CD4-positive, alpha-beta T cell treated with Interleukin-15 for 4 hours (primary cell): ENCODE results near the gene EEF1AKMT1.
"Not testable (repeated sequence)": the region's sequence is repeated elsewhere in the genome, so short reads cannot be mapped to it uniquely, and the experiment has no call there.

Experiments
- DNase-seq: peaks from one replicate; pipeline ENCODE4 v3.0.0-alpha.2; 2020; ENCODE audit warnings: low spot score

The EEF1AKMT1 gene

DNA sequence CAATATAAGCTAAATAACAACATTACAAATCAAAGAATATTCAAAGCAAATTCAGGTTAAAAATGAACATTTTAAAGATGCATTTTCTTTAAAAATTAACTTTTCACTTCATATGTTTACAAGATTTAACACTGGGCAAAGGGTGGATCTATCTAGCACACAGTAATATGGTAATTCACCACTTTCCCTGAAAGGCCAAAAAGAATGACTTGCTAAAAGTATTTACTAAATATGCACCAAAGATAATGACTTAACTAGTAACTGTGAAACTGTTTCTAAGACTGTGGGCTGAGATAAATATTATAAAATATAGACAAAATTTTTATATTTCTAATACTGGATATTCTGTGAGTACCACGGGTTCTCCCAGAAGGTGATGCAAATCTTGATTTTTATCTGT is 4.5 kb upstream of the EEF1AKMT1 start:
- no peak for DNase-seq

DNA sequence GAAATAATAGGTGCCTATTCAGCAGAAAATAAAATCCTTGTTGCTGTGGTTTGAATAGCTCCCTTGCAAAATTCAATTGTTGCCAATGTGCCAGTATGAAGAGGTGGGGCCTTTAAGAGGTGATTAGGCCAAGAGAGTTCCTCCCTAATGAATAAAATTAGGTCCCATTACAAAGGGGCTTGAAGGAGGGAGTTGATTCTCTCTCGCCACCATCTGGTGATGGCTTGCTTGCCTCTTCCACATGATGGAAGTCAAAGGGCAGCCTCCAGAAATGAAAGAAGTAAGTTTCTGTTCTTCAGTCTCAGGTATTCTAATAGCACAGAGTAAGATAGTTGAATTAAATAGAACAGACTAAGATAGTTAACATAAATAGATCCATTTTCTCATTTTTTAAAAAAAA is 3.0 kb upstream of the EEF1AKMT1 start:
- no peak for DNase-seq

DNA sequence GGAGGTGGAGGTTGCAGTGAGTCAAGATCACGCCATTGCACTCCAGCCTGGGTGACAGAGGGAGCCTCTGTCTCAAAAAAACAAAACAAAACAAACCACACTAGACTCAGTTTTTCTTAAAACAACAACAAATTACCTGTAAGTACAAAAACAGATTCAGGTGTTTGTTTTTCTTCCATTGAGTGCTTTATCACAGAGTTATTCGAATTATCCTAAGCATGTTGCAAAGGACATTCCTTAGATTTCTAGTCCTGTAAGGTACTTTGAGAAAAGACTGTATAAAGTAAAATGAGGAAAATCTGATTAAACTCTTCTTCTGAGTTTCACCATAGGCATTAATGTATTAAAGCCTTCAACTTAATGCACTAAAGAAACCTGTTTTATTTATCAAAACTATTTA is 2.2 kb upstream of the EEF1AKMT1 start:
- no peak for DNase-seq

DNA sequence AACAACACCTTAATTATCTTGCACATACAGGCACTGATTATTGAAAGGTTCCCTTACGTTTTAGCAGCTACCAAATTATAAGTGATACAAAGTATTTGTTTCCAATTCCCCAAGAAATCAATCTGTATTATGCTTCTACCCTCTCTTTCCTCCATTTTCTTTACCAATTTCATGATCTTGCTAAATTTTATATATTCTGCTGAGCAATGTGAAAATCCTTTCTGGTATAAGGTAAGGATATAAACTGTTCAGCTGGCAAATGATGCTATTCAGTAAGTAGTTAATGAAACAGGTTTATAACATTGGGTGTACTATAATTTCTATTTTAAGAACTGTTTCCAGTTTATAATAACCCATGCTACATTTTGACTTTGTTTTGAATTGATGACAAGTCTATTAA is 985 bp upstream of the EEF1AKMT1 start:
- DNase-seq: no peak

DNA sequence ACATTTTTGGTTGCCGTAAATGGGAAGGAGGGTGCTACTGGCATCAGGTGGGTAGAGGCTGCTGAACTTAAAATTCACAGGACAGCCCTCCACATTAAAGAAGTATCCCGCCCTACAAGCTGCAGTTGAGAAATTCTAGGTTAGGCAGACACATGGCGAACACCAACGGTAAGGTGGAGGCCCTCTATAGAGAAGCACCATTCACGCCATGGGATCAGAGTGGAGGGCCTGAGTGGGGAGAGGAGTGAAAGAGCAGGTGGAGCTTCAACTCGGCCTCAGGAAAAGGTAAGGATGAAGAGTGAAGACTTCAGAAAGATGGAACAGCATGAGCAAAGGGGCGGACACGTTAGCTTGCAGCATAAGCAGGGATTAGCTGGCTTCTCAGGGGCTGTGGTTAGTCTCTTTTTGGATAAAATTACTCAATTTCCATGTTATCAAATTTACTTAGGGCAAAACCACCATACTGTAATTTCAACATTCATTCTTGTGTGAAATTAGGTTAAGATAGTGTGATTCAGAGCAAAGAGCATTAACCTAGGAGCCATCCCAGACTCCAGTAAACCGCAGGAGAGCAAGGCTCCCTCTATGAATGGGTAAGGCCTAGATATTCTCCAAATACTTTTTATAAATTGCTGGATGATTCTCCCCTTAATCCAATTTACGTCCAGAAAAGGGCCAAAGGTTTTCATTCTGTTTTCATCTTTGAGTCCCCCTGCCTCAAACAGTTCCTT is 1.2 kb downstream of the EEF1AKMT1 start:
- DNase-seq: no peak

DNA sequence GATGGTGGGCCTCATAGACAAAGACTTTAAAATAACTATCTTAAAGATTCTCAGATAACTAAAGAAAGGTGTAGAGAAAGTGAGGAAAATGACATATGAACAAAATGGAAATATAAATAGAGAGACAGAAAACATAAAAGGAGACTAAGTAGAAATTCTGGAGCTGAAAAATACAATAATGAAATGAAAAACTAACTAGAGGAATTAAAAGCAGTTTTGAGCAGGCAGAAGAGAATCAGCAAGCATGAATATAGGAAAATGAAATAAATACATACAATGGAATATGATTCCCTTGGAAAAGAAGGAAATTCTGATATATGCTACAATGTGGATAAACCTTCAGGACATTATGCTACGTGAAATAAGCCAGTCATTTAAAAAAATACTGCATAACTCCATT is 3.9 kb downstream of the EEF1AKMT1 start:
- no peak for DNase-seq

DNA sequence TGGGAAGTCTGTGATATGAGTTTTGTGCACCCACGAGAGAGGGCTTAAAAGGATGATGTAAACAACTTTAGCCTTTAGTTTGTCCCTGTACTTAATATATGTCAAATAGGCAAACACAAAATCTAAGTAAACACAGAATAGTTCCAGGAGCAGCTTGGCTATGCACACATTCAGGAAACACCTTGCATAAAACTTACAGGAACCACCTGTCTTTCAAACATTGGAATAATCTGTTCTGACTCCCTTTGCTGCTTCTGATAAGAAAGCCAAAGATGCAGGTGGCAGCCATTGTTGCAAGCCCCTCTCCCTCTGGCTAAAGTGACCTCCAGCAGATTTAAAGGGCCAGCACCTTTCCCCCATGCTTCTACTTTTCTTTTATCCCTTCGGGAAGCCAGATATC is 4.7 kb downstream of the EEF1AKMT1 start:
- DNase-seq: no peak

DNA sequence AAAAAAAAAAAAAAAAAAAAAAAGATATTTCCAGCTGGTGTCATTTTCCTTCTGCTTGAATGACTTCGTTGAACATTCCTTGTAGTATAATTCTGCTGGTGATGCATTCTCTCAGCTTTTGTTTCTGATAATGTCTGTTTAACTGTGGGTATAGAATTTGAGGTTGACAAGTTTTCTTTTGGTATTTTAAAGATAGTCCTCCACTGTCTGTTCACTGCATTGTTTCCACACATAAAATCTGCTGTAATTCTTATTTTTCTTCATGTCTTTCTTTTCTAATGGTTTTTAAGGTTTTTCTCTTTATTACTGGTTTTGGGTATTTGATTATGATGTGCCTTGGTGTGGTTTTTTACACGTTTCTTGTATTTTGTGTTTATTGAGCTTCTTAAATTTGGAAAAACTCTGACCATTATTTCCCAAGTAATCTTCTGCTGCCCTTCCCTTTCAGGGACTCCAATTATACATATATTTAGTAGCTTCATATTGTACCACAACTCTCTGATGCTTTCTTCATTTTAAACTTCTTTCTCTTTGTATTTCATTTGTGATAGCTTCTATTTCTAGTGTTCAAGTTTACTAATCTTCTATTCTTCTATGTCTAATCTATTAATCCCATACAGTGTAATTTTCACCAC is 6.3 kb downstream of the EEF1AKMT1 start:
- no peak for DNase-seq

DNA sequence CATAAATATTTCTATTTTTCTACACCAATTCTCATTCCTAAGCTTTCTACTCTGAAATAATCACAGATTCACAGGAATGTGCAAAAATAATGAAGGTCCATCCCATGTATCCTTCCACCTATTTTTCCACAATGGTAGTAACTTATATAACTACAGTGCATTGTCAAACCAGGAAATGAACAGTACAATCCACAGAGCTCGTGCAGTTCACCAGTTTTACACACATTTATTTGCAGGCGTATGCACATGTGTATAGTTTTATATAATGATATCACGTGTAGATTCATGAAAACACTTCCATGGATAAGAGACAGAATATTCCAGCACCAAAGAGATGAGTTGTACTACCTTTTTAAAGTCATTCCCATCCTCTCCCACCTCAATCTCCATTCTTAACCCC is 12.9 kb downstream of the EEF1AKMT1 start:
- DNase-seq: no peak

DNA sequence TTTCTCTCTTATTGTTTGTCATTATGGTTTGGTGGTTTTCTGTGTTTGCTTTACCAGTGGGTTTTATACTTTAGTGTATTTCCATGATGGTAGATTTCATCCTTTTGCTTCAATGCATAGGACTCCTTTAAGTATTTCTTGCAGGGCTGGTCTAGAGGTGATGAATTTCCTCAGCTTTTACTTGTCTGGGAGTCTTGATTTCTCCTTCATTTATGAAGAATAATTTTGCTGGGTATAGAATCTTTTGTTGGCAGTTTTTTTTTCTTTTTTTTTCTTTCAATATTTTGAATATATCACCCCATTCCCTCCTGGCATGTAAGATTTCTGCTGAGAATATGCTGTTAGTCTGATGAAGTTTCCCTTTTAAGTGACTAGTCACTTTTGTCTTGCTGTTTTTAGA is 19.8 kb downstream of the EEF1AKMT1 start:
- no peak for DNase-seq

DNA sequence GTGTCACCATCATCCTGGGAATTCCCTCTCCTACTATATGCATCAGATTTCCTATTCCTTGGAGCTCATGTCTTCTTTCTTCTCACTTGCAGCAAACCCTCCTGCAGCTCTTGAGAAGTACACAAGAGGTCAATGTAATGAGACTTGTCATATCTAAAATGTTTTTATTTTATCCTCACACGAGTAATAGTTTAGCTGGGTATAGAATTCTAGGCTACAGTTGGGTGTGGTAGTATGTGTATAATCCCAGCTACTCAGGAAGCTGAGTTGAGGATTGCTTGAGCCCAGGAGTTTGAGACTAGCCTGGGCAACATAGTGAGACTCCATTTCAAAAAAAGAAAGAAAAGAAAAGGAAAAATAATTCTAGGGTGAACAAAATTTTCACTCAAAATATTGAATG is 24.4 kb downstream of the EEF1AKMT1 start:
- DNase-seq: no peak

DNA sequence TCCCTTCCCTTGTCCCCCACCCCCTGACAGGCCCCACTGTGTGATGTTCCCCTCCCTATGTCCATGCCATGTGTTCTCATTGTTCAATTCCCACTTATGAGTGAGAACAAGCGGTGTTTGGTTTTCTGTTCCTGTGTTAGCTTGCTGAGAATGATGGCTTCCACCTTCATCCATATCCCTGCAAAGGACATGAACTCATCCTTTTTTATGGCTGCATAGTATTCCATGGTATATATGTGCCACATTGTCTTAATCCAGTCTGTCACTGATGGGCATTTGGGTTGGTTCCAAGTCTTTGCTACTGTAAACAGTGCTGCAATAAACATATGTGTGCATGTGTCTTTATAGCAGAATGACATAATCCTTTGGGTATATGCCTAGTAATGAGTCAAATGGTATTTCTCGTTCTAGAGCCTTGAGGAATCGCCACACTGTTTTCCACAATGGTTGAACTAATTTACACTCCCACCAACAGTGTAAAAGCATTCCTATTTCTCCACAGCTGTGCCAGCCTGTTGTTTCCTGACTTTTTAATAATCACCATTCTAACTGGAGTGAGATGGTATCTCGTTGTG is 29.8 kb downstream of the EEF1AKMT1 start:
- not testable (repeated sequence) for DNase-seq

DNA sequence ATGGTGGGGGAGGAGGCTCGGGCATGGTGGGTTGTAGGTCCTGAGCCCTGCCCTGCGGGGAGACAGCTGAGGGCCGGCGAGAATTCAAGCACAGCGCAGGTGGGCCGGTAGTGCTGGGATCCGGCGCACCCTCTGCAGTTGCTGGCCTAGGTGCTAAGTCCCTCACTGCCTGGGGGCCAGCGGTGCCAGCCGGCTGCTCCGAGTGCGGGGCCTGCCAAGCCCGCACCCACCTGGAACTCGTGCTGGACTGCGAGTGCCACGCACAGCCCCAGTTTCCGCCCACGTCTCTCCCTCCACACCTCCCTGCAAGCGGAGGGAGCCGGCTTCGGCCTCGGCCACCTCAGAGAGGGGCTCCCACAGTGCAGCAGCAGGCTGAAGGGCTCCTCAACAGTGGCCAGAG is 33.7 kb downstream of the EEF1AKMT1 start:
- no peak for DNase-seq

DNA sequence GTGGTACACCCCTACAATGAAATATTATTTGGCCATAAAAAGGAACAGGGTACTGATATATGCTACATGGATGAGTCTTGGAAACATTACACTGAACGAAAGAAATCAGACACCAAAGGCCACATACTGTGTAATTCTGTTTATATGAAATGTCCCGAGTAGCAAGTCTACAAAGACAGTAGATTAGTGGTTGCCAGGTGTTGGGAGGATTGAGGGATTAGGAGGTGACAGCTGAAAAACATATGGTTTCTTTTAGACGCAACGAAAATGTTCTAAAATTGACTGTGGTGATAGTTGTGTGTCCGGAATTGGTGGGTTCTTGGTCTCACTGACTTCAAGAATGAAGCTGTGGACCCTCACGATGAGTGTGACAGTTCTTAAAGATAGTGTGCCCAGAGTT is 35.1 kb downstream of the EEF1AKMT1 start:
- no peak for DNase-seq

DNA sequence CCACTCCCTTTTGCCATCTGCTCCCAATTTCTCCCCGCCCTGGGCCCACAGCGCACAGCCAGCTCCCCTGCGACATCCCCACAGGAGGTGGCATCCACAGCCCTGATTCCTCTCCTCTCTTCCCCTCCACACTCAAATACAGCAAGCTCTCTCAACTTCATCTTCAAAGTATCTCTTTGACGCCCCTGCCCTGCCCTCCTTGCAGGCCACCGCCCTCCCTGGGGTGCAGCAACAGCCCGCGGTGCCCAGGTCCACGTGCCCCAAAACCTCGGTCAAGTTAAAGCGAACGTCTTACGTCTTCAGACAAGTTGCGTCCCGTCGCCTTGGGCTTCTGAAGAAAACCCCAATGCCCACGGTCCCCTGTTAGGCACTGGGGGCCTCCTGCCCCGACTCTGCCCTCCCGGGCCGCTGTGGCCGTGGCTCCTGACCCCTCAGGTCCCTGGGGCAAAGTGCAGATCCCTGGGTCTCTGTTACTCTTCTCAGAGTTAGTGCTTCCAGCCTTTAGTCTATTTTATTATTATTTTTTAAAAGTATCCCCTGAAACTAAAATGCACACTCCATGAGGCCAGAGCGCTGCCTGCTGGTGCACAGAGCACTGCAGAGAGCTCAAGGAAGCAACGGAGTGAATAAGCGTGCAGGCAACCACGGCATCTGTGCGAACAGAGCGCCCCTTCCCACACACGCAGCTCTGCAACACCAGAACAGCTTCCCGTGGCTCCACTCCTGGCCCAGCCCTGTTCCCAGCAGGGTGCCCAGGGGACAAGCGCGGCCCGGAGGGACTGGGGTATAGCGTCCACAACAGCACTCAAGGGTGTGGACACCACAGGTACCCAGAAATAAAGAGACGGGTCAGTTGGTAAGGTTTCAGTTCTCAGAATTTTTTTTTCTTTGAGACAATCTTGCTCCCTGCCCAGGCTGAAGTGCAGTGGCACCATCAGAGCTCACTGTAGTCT is 43.9 kb downstream of the EEF1AKMT1 start:
- no peak for DNase-seq

DNA sequence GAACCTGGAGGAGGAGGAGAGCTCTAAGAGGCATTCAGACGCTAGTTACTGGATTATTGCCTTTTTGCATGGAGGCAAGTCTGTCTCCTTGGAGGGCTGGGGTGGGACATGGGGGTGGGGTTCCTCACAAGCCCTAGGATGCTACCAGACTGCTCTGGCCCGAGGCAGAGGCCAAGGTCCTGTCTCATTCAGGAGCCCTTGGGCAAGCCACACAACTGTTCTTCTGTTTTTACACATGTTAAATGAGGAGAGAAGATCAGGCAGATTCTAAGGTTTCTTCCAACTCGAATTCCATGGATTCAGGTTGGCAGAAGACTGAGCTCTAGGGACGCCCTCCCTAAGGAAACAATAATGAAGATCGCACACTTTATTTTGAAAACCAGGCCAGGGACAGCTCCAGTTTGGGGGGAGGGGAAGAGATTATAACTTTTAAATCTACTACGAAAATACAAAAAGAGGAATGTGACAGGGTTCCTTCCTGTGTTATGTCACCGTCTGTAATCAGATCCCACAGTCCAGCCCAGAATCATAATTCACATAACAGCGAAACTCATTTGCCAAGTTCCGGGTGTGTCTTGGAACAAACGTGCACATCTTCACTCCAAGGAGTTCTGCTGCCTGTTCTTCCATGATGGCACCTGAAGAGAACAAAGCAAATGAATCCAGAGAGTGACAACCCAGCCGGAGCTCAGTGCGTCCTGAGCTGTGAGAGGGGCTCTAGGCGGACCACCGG is 45.0 kb downstream of the EEF1AKMT1 start:
- DNase-seq: no peak

DNA sequence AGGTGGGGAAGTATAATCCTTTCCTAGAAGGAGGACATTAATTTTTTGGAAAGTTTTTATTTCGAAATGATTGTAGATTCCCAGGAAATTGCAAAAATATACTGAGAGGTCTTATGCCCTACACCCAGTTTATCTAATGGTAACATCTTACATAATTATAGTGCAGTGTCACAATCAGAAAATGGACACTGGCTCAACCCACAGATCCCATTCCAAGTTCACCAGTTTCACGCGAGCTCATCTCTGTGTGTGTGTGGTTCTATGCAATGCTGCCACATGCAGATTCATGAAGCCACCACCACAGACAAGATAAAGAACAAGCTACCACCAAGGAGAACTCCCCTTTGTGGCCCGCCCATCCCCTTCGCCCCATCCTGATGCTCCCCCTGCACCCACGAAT is 45.9 kb downstream of the EEF1AKMT1 start:
- no peak for DNase-seq

DNA sequence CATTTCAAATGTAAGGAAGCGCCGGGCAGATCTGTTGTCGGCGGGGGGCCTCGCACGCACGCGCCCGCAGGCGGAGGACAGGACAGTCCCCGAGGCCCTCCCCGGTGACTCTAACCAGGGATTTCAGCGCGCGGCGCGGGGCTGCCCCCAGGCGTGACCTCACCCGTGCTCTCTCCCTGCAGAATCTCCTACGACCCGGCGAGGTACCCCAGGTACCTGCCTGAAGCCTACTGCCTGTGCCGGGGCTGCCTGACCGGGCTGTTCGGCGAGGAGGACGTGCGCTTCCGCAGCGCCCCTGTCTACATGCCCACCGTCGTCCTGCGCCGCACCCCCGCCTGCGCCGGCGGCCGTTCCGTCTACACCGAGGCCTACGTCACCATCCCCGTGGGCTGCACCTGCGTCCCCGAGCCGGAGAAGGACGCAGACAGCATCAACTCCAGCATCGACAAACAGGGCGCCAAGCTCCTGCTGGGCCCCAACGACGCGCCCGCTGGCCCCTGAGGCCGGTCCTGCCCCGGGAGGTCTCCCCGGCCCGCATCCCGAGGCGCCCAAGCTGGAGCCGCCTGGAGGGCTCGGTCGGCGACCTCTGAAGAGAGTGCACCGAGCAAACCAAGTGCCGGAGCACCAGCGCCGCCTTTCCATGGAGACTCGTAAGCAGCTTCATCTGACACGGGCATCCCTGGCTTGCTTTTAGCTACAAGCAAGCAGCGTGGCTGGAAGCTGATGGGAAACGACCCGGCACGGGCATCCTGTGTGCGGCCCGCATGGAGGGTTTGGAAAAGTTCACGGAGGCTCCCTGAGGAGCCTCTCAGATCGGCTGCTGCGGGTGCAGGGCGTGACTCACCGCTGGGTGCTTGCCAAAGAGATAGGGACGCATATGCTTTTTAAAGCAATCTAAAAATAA is 52.1 kb downstream of the EEF1AKMT1 start:
- no peak for DNase-seq

DNA sequence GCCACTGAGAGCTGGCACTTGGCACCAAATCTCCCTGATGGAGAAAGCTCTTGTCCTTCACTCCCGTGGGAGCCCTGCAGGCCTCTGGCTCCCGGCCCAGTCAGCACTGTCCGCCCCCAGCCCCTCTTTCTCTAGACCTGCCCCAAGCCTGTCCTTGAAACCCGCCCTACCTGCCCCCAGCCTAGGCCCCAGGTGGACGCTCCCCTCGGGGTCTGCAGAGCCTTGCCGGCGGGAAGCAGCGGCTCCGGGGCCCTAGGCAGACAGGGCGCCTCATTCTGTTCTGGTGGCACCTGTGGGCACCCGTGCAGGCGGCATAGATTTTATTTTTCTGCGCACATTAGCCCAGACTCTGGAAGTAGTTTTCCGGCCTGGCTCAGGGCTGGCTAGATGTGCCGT is 52.7 kb downstream of the EEF1AKMT1 start:
- DNase-seq: no peak

DNA sequence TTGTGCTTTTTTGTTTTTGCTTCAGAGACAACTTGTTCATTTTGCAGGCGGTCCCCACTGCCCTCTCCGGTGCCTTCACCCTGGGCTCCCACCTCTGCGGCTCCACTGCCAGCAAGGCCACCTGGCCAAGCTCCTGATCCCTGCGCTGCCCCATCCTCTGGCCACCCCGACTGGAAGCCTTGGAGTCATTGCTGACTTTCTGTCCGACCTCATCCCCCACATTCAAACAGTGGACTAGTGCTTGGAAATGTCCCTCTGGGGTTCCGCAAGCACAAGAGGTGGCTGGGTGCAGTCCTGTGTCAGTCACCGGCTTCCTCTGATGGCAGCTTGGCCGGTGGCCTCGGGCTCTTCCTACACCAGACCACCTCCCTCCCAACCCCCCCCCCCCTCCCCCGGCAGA is 53.3 kb downstream of the EEF1AKMT1 start:
- DNase-seq: no peak

DNA sequence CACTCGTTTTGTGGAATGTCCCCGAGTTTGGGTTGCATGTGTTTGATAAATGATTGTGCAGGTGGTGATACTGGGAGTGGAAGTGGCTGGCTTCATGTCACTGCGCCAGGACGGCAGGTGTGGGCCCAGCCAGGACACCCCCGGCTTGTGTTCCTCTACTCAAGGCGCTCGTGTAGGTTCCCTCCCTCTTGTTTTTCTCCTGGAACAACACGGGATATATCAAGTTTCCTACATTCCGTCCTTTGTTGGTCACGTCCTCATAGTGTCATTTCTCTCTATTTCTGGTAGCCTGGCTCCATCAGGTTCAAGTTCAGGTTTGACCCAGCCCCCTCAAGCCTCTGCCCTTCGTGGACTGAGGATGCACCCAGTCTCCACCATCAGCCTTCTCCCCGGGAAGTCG is 54.0 kb downstream of the EEF1AKMT1 start:
- DNase-seq: no peak
